Measurements from ENCODE around the gene SLC30A10.

- TF ChIP-seq CTCF (IDR thresholded peaks at IDR 0.05; ENCODE audit: poor library complexity, severe bottlenecking): no peak
- TF ChIP-seq TAF1 (IDR thresholded peaks at IDR 0.05; ENCODE audit: low read depth): no peak
- no peak for TF ChIP-seq POLR2AphosphoS5 (IDR thresholded peaks at IDR 0.05)
Observed at GRCh38 chr1:219958875-219959417, 30.6 kb upstream of the SLC30A10 start.

Data from neural cell (in vitro differentiated cells).